BJ (cell line): Measurements from ENCODE around the gene LSS. TPM values are rescaled to one million over a fixed set of nuclear protein-coding genes. Genes with fewer than 3 reads are reported as not detected.

Experiments
- CTCF ChIA-PET: fragments of 350-600 bp; formaldehyde crosslinking; extraction: SDS; loops from one replicate; lab custom pipeline; 2021; ENCODE audit warnings: antibody characterized with exemption, inconsistent platforms; lab: Yijun Ruan, JAX
- POLR2A ChIA-PET: fragments of 300-600 bp; sonication (Branson Sonifier 250); formaldehyde crosslinking; extraction: SDS; loops from one replicate; lab custom pipeline; 2021; ENCODE audit warnings: antibody characterized with exemption; lab: Charles Lee
- DNase-seq: peaks from one replicate; pipeline ENCODE4 v3.0.0-alpha.2; 2011; ENCODE audit warnings: low read depth
- H3K27me3 ChIP-seq: 2 replicates; pipeline ENCODE4 v1.6.0; 2011; ENCODE audit warnings: low read length; ENCODE audit not compliant: control insufficient read depth, insufficient read depth
- H3K36me3 ChIP-seq: 2 replicates; pipeline ENCODE4 v1.5.1; 2011; ENCODE audit warnings: low read length; ENCODE audit not compliant: control insufficient read depth, insufficient read depth
- H3K4me3 ChIP-seq: 2 replicates; pipeline ENCODE4 v1.5.1; 2011; ENCODE audit warnings: low read depth, mild to moderate bottlenecking, control low read depth, low read length
- polyA minus RNA-seq: library from RNA; depleted of rRNA, polyadenylated mRNA; stranded (reverse); fragments of >200 nt; gene quantifications from 2 replicates; pipeline ENCODE4 v1.2.3, GENCODE V29; 2011; rRNA and poly(A)+ RNA removed
- polyA plus RNA-seq: library from polyadenylated mRNA; depleted of rRNA; stranded (reverse); fragments of >200 nt; gene quantifications from 2 replicates; pipeline ENCODE4 v1.2.3, GENCODE V29; 2011; rRNA removed
- TF ChIP-seq, protein P1 (sequence below): IDR thresholded peaks from 2 replicates; pipeline ENCODE4 v1.5.1; 2011; ENCODE audit warnings: low read depth, mild to moderate bottlenecking, control low read depth, inconsistent platforms, low read length, moderate library complexity; ENCODE audit not compliant: insufficient read depth

LSS gene
- 34.6 and 59.9 TPM in 2 replicates for polyA plus RNA-seq
- polyA minus RNA-seq = 28.4 and 33.7 TPM in 2 replicates

DNA sequence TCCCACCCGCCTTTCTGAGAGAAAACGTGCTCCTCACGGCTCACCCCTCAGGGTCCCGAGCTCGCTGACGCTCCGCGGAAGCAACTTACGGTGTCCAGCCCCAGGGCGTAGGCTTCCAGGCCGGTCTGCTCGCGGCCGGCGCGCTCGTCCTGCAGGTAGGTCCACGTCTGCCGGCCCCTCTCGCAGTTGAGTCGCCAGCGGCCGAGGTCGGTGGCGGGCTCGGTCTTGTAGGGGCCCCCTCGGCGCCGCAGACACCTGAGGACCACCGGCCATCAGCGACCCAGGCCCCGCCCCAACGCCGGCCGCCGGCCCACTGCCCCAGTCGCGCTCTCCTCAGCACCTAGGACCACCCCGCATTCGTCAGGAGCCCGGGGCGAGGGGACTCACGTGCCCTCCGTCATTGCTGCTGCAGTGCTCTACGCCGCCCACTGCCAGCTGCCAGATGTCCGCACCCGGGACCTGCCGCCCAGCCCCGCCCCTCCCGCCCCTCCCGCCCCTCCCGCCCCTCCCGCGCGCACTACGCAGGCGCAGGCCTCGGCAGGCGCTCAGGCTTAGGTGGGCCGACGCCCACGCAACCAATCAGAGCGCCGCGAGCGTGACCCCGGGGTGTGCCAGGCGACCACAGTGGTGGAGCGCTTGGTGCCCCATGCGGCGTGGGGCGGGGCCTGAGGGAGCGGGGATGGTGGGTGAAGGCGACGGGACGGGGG lies at the start of gene LSS:
LSS (minus strand) TSS at position 430 of the 707 bp plus-strand sequence; CDS start at position 401, 29 bp downstream.
- TF ChIP-seq, protein P1, sequence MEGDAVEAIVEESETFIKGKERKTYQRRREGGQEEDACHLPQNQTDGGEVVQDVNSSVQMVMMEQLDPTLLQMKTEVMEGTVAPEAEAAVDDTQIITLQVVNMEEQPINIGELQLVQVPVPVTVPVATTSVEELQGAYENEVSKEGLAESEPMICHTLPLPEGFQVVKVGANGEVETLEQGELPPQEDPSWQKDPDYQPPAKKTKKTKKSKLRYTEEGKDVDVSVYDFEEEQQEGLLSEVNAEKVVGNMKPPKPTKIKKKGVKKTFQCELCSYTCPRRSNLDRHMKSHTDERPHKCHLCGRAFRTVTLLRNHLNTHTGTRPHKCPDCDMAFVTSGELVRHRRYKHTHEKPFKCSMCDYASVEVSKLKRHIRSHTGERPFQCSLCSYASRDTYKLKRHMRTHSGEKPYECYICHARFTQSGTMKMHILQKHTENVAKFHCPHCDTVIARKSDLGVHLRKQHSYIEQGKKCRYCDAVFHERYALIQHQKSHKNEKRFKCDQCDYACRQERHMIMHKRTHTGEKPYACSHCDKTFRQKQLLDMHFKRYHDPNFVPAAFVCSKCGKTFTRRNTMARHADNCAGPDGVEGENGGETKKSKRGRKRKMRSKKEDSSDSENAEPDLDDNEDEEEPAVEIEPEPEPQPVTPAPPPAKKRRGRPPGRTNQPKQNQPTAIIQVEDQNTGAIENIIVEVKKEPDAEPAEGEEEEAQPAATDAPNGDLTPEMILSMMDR = no peak
- peak; percentile 70 for DNase-seq
- Histone ChIP-seq H3K27me3 (no peaks in the 10 kb centered on the region), H3K4me3 (peak within 1 kb of the TSS; percentile 93), H3K36me3 (no peaks in the 10 kb centered on the region)
- ChIA-PET POLR2A (no interaction called here), CTCF (interaction anchor here (0.6 to 1.1 kb wide), 3 partner anchors 8 to 32 kb away, joined by 3 read pairs; no protein-coding TSS in a partner anchor)

DNA sequence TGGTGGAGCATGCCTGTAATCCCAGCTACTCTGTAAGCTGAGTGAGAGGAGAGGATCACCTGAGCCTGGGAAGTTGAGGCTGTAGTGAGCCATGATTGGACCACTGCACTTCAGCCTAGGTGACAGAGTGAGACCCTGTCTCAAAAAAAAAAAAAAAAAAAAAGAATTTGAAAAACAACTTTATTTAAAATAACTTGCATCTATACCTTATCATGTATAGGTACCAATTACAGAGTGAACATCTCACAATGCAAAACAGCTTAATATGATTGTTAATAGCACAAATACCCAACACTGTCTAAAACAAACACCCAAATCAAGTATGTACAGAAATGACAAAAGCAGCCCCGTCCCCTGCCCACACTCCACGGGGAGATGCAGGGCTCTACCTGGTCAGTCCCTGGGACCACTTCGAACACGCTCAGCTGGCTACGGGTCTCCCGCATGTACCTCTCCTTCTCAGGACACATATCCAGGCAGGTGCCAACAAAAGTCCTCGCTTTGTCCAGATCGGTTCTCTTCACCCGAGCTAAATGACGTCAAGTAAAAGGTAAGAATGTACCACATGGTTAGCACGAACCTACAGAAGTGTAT lies 46.3 kb upstream of the LSS start:
- Histone ChIP-seq H3K27me3 (no peaks in the 10 kb centered on the region), H3K36me3 (peaks cover 32% of the 10 kb centered on the region), H3K4me3 (no peak overlapping the region)
- ChIA-PET POLR2A (no interaction called here), CTCF (no interaction called here)
- DNase-seq = no peak
- TF ChIP-seq, protein P1 = no peak

DNA sequence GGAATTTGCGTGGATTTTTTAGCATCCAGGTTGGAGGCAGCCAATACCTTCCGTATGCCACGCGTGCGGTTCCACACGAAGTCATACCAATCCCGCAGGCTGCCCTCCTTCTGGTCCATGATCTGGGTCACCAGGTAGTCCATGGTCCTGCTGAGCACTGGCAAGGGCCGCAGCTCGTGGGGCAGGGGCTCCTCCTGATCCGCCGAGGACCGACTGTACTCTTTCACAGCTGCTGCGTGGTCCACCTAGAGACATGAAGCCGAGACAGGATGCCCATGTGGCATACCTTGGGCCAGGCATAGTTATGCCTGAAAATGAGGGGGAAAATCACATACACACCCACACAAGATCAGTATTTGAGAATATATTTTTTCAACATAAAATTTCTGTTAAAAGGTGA lies 44.8 kb upstream of the LSS start:
- ChIA-PET CTCF (no interaction called here), POLR2A (no interaction called here)
- peaks cover 31% of the 10 kb centered on the region for H3K36me3 ChIP-seq
- H3K4me3 ChIP-seq = no peak overlapping the region
- DNase-seq = no peak
- H3K27me3 ChIP-seq = no peaks in the 10 kb centered on the region
- TF ChIP-seq, protein P1 = no peak

DNA sequence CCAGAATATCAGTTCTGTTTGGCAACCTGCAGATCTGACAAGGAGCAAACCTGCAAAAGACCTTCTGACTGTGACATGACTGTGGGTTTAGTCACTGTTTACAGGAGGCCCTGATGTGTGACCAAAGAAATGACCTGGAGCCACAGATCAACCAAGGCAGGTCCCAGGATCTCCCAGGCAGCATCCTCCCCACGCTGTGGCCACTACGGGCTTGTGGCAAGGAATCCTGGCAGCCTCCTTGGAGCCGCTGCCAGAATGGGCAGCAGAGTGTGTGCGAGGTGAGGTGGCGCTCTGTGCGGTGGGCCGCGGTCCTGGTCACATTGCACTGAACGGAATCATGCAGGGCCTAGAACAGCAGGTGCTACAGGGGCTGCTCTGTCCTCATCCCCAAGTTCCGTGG lies 40.9 kb upstream of the LSS start:
- CTCF ChIA-PET = no interaction called here
- peaks cover 48% of the 10 kb centered on the region for H3K36me3 ChIP-seq
- no peaks in the 10 kb centered on the region for H3K27me3 ChIP-seq
- POLR2A ChIA-PET = no interaction called here
- no peak overlapping the region for H3K4me3 ChIP-seq
- TF ChIP-seq, protein P1 = no peak
- DNase-seq = no peak

DNA sequence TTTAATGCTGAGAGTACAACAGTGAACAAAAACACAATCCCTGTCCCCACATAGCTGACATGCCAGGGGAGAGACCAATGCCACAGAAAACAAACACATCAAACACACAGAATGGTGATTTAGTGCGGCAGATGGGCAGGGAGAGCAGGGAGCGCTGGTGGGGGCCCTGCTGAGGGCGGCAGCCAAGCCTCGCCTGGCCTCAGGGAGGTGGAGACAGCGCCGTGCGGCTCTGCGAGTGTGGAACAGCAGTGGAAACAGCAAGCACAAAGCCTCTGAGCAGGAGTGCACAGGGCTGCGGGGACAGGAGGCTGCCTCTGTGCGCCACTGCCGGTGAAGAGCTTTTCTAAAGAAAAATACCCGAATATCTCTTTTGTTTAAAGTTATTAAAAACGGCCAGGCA lies 39.8 kb upstream of the LSS start:
- Histone ChIP-seq H3K36me3 (peaks cover 48% of the 10 kb centered on the region), H3K27me3 (no peaks in the 10 kb centered on the region), H3K4me3 (no peak overlapping the region)
- TF ChIP-seq, protein P1 = no peak
- CTCF ChIA-PET = no interaction called here
- POLR2A ChIA-PET = no interaction called here
- no peak for DNase-seq
